ENCODE results near the gene PSMB9. TPM values are rescaled to one million over a fixed set of nuclear protein-coding genes. Genes with fewer than 3 reads are reported as not detected.
A peak's percentile ranks its signal among the peaks of the same experiment; 100 is the strongest.

PSMB9 gene
- polyA plus RNA-seq, 3 donors: 204 to 405 (median 350) TPM

GRCh38 chr6:32836873-32837272, 17.1 kb upstream of the PSMB9 start:
- peaks cover 26% of the 10 kb centered on the region for H3K79me2 ChIP-seq (ENCODE audit: insufficient read depth, low read length)
- Mint-ChIP-seq H3K36me3 (peaks cover 74 to 75% of the 10 kb centered on the region in 2 donors), H3K27ac (peak overlapping the region in 1 of 7 donors; percentile 3), H3K9me3 (no peaks in the 10 kb centered on the region), H3K4me3 (peak overlapping the region in 1 of 2 donors; percentile 50), H3K4me1 (peaks cover 44% of the 10 kb centered on the region), H3K27me3 (ENCODE audit: low read depth in 3 of 3) (no peaks in the 10 kb centered on the region)
- no peak overlapping the region for H3K27ac ChIP-seq (ENCODE audit: low read depth in 1 of 2, low read length in 2 of 2)
- DNase-seq: no peak
- no peak overlapping the region for H3K4me2 ChIP-seq (replicated peaks; ENCODE audit: extremely low read depth, low read length, poor library complexity, severe bottlenecking)
- H2AFZ ChIP-seq (ENCODE audit: insufficient read depth, low read depth, low read length, poor library complexity, severe bottlenecking): no peak overlapping the region
- H3K9me3 ChIP-seq (replicated peaks in 1 of 2; ENCODE audit: control insufficient read depth in 1 of 2, insufficient read depth in 1 of 2, low read length in 2 of 2): no peaks in the 10 kb centered on the region
- H3K9ac ChIP-seq (ENCODE audit: insufficient read depth, low read length, poor library complexity, severe bottlenecking): no peak overlapping the region
- H3K4me1 ChIP-seq (ENCODE audit: control insufficient read depth in 1 of 2, insufficient read depth in 2 of 2, low read length in 2 of 2): peaks cover 18 to 32% of the 10 kb centered on the region in 2 donors
- no peak for TF ChIP-seq CTCF (IDR thresholded peaks at IDR 0.05)
- peaks cover 63 to 77% of the 10 kb centered on the region in 2 donors for H3K36me3 ChIP-seq (replicated peaks in 1 of 2; ENCODE audit: control insufficient read depth in 1 of 2, insufficient read depth in 2 of 2, low read length in 2 of 2)
- no peaks in the 10 kb centered on the region for H3K27me3 ChIP-seq (ENCODE audit: control insufficient read depth in 2 of 2, insufficient read depth in 2 of 2, low read length in 2 of 2)
- peaks cover 24% of the 10 kb centered on the region for H4K20me1 ChIP-seq (ENCODE audit: insufficient read depth, low read length)
- WGBS (ENCODE audit: insufficient coverage): no CpG with 5 or more reads among the region's 2 CpGs
- H3K4me3 ChIP-seq (replicated peaks in 1 of 3; ENCODE audit: low read depth in 2 of 3, low read length in 3 of 3): no peak overlapping the region
- intact Hi-C loops (cut with micrococcal nuclease): loop anchor here in 1 of 2 donors (5.0 kb wide), 1 partner anchor 35 kb away; no protein-coding TSS in a partner anchor

GRCh38 chr6:32837651-32838113, 16.3 kb upstream of the PSMB9 start:
- TF ChIP-seq CTCF (IDR thresholded peaks at IDR 0.05): no peak
- H3K9me3 ChIP-seq (replicated peaks in 1 of 2; ENCODE audit: control insufficient read depth in 1 of 2, insufficient read depth in 1 of 2, low read length in 2 of 2): no peaks in the 10 kb centered on the region
- peaks cover 26 to 41% of the 10 kb centered on the region in 2 donors for H3K4me1 ChIP-seq (ENCODE audit: control insufficient read depth in 1 of 2, insufficient read depth in 2 of 2, low read length in 2 of 2)
- Mint-ChIP-seq H3K4me3 (peak overlapping the region; percentile 87 to 89), H3K9me3 (no peaks in the 10 kb centered on the region), H3K4me1 (peaks cover 52% of the 10 kb centered on the region), H3K27me3 (ENCODE audit: low read depth in 3 of 3) (no peaks in the 10 kb centered on the region), H3K27ac (peak overlapping the region; percentile 41 to 94 (median 87)), H3K36me3 (peaks cover 74 to 75% of the 10 kb centered on the region in 2 donors)
- H3K4me3 ChIP-seq (replicated peaks in 1 of 3; ENCODE audit: low read depth in 2 of 3, low read length in 3 of 3): peak overlapping the region; percentile 71 to 91 (median 78)
- peak overlapping the region; percentile 82 to 86 for H3K27ac ChIP-seq (ENCODE audit: low read depth in 1 of 2, low read length in 2 of 2)
- H3K9ac ChIP-seq (ENCODE audit: insufficient read depth, low read length, poor library complexity, severe bottlenecking): peak overlapping the region; percentile 79
- WGBS (ENCODE audit: insufficient coverage): 25% methylated on average over 10 of the region's 12 CpGs
- intact Hi-C loops (cut with micrococcal nuclease): loop anchor here (1.0 to 5.0 kb wide), 3 partner anchors 15 to 35 kb away; partner anchors contain the start of gene TAP1 (in 1 of the 2)
- H3K79me2 ChIP-seq (ENCODE audit: insufficient read depth, low read length): peaks cover 34% of the 10 kb centered on the region
- no peak for DNase-seq
- H3K4me2 ChIP-seq (replicated peaks; ENCODE audit: extremely low read depth, low read length, poor library complexity, severe bottlenecking): peak overlapping the region; percentile 96
- H3K36me3 ChIP-seq (replicated peaks in 1 of 2; ENCODE audit: control insufficient read depth in 1 of 2, insufficient read depth in 2 of 2, low read length in 2 of 2): peaks cover 58 to 77% of the 10 kb centered on the region in 2 donors
- H2AFZ ChIP-seq (ENCODE audit: insufficient read depth, low read depth, low read length, poor library complexity, severe bottlenecking): peak overlapping the region; percentile 84
- no peaks in the 10 kb centered on the region for H3K27me3 ChIP-seq (ENCODE audit: control insufficient read depth in 2 of 2, insufficient read depth in 2 of 2, low read length in 2 of 2)
- H4K20me1 ChIP-seq (ENCODE audit: insufficient read depth, low read length): peaks cover 20% of the 10 kb centered on the region
